Panc1 (cell line): ENCODE measurements around the gene TBXA2R. TPM values are rescaled to one million over a fixed set of nuclear protein-coding genes. Genes with fewer than 3 reads are reported as not detected.
A peak's percentile ranks its signal among the peaks of the same experiment; 100 is the strongest.

ENCODE experiments used
- ATAC-seq: fragments of 200-7000 bp; cut with Tn5 transposase; 2 replicates; pipeline ENCODE4 v1.9.1; 2020; ENCODE audit warnings: mild to moderate bottlenecking, moderate library complexity
- BruUV-seq: library from RNA; stranded (reverse); fragments of 400-500 nt; replicated peaks from 2 replicates; lab custom pipeline; 2021; lab: Mats Ljungman, UMichigan
- CTCF ChIA-PET: fragments of 300-600 bp; sonication (Branson Sonifier 250); formaldehyde crosslinking; loops from one replicate; lab custom pipeline; 2022; ENCODE audit warnings: antibody characterized with exemption; lab: Charles Lee
- POLR2A ChIA-PET: fragments of 300-600 bp; sonication (Branson Sonifier 250); formaldehyde crosslinking; loops from one replicate; lab custom pipeline; 2022; ENCODE audit warnings: antibody characterized with exemption; lab: Charles Lee
- DNase-seq: peaks from one replicate; pipeline ENCODE4 v3.0.0-alpha.2; 2010; ENCODE audit warnings: low read depth, low spot score
- H3K27ac ChIP-seq: 2 replicates; pipeline ENCODE4 v1.5.1; 2011; ENCODE audit warnings: mild to moderate bottlenecking, low read length, inconsistent platforms
- H3K27me3 ChIP-seq: fragments of 200-500 bp; sonication (Bioruptor generic); 2 replicates; pipeline ENCODE4 v1.6.0; 2014; ENCODE audit warnings: low read length, inconsistent platforms; ENCODE audit not compliant: control insufficient read depth, insufficient read depth
- H3K36me3 ChIP-seq: fragments of 200-500 bp; sonication (Bioruptor generic); 2 replicates; pipeline ENCODE4 v1.5.1; 2014; ENCODE audit warnings: inconsistent platforms, mild to moderate bottlenecking, low read length, moderate library complexity; ENCODE audit not compliant: control insufficient read depth, insufficient read depth
- H3K4me1 ChIP-seq: 2 replicates; pipeline ENCODE4 v1.5.1; 2011; ENCODE audit warnings: inconsistent platforms, mild to moderate bottlenecking, low read length, moderate library complexity; ENCODE audit not compliant: control insufficient read depth, insufficient read depth
- H3K4me3 ChIP-seq, 2 experiments: 2 replicates each; pipeline ENCODE4 v1.5.1; 2011 to 2012; ENCODE audit warnings: low read depth in 2 of 2, low read length in 2 of 2, mild to moderate bottlenecking in 2 of 2, inconsistent platforms in 1 of 2, moderate library complexity in 1 of 2
- H3K9me3 ChIP-seq: fragments of 200-500 bp; sonication (Bioruptor generic); 2 replicates; pipeline ENCODE4 v1.5.1; 2014; ENCODE audit warnings: low read depth, mild to moderate bottlenecking, inconsistent platforms, low read length, moderate library complexity; ENCODE audit not compliant: control insufficient read depth, insufficient read depth
- CTCF ChIP-seq: fragments of 450-650 bp; IDR thresholded peaks from 2 replicates; pipeline ENCODE4 v1.5.1; 2017; ENCODE audit warnings: mild to moderate bottlenecking
- POLR2AphosphoS5 ChIP-seq: IDR thresholded peaks from 2 replicates; pipeline ENCODE4 v1.6.1; 2012; ENCODE audit warnings: mild to moderate bottlenecking, low read depth, low read length, moderate library complexity
- REST ChIP-seq, 2 experiments: IDR thresholded peaks; 2 replicates each; pipeline ENCODE4 v1.6.1; 2011 to 2012; ENCODE audit warnings: low read depth in 2 of 2, control low read depth in 1 of 2, low read length in 1 of 2, mild to moderate bottlenecking in 1 of 2, moderate library complexity in 1 of 2; ENCODE audit not compliant: insufficient read depth in 1 of 2
- SIN3A ChIP-seq: IDR thresholded peaks from 2 replicates; pipeline ENCODE4 v1.6.1; 2012; ENCODE audit warnings: low read depth, mild to moderate bottlenecking, low read length, moderate library complexity, borderline replicate concordance; ENCODE audit not compliant: insufficient read depth
- TCF7L2 ChIP-seq: IDR thresholded peaks from 2 replicates; pipeline ENCODE4 v1.6.1; 2011; ENCODE audit warnings: mild to moderate bottlenecking, low read depth, low read length, inconsistent platforms
- in situ Hi-C: cut with HindIII; loops from 2 replicates; pipeline ENCODE4 v1.10.0; 2016; ENCODE audit warnings: low sequenced_read_pairs, low pct_unique_long_range_greater_than_20kb
- intact Hi-C: fragments of 100-400 bp; cut with micrococcal nuclease; formaldehyde crosslinking; loops from one replicate; pipeline ENCODE4 v1.10.0; 2022; ENCODE audit not compliant: unreplicated experiment
- total RNA-seq: library from RNA; stranded (reverse); gene quantifications from one replicate; pipeline ENCODE4 v1.2.1, GENCODE V29; 2021; ENCODE audit not compliant: unreplicated experiment

The TBXA2R gene
- total RNA-seq, 1 experiment from 2014 or later, result 5.2 TPM

- CTCF ChIA-PET, result interaction anchor here (0.8 kb wide), 1 partner anchor 10 kb away, joined by 5 read pairs; no protein-coding TSS in a partner anchor
- POLR2A ChIA-PET, result no interaction called here
- Histone ChIP-seq H3K9me3 (no peaks in the 10 kb centered on the region), H3K36me3 (no peaks in the 10 kb centered on the region), H3K4me3 (no peak overlapping the region), H3K4me1 (no peaks in the 10 kb centered on the region), H3K27me3 (no peaks in the 10 kb centered on the region), H3K27ac (no peak overlapping the region)
- in situ Hi-C loops, result no loop called here
- ATAC-seq, result no peak
- intact Hi-C loops, result no loop called here
- no TSS peak for BruUV-seq
- no peak for TF ChIP-seq TCF7L2
- DNase-seq, result no peak
These were observed 26.3 kb downstream of the TBXA2R start for GRCh38 chr19:3580156-3580934.

GRCh38 chr19:3578390-3578789 lies 28.3 kb downstream of the TBXA2R start:
- ChIA-PET CTCF (no interaction called here), POLR2A (interaction anchor here (0.5 kb wide), 1 partner anchor 72 kb away, joined by 8 read pairs; no protein-coding TSS in a partner anchor)
- TF ChIP-seq POLR2AphosphoS5 (no peak), REST (IDR thresholded peaks at IDR 0.05; ENCODE audit: insufficient read depth in 1 of 2, low read depth in 2 of 2, low read length in 1 of 2) (no peak), SIN3A (no peak), TCF7L2 (no peak), CTCF (no peak)
- Histone ChIP-seq H3K4me1 (no peaks in the 10 kb centered on the region), H3K27ac (no peak overlapping the region), H3K36me3 (peaks cover 2% of the 10 kb centered on the region; the same call in 1 of the 2 replicates), H3K27me3 (no peaks in the 10 kb centered on the region), H3K4me3 (no peak overlapping the region), H3K9me3 (no peaks in the 10 kb centered on the region)
- TSS peak; percentile 52 for BruUV-seq
- no peak for ATAC-seq
- in situ Hi-C loops (no loop called here), intact Hi-C loops (no loop called here)
- no peak for DNase-seq

GRCh38 chr19:3577723-3578344 lies 28.8 kb downstream of the TBXA2R start:
- ChIA-PET CTCF (no interaction called here), POLR2A (no interaction called here)
- intact Hi-C loops, result no loop called here
- DNase-seq (no peak), ATAC-seq (no peak)
- no TSS peak for BruUV-seq
- H3K27ac ChIP-seq, result no peak overlapping the region
- H3K4me3 ChIP-seq, result no peak overlapping the region
- H3K9me3 ChIP-seq, result no peaks in the 10 kb centered on the region
- in situ Hi-C loops, result no loop called here
- H3K27me3 ChIP-seq, result no peaks in the 10 kb centered on the region
- TF ChIP-seq POLR2AphosphoS5, result no peak
- no peak for TF ChIP-seq TCF7L2
- TF ChIP-seq REST (IDR thresholded peaks at IDR 0.05; ENCODE audit: insufficient read depth in 1 of 2, low read depth in 2 of 2, low read length in 1 of 2), result no peak
- no peak for TF ChIP-seq CTCF
- no peak for TF ChIP-seq SIN3A
- H3K4me1 ChIP-seq, result no peaks in the 10 kb centered on the region
- H3K36me3 ChIP-seq, result peaks cover 4% of the 10 kb centered on the region; the same call in 1 of the 2 replicates
